Neural cell (in vitro differentiated cells): ENCODE measurements around the gene ANXA10. TPM values are rescaled to one million over a fixed set of nuclear protein-coding genes. Genes with fewer than 3 reads are reported as not detected.

Source experiments
- H2AFZ ChIP-seq: fragments of 200-600, 300-800 bp; sonication (generic), shearing (Covaris generic); 2 replicates; pipeline ENCODE4 v1.6.0; 2014; ENCODE audit warnings: low read depth, mild to moderate bottlenecking, antibody characterized with exemption, low read length, moderate library complexity
- H3F3A ChIP-seq: fragments of 200-600 bp; shearing (Covaris generic); 2 replicates; pipeline ENCODE4 v1.6.1; 2016; ENCODE audit warnings: mild to moderate bottlenecking, moderate library complexity, mixed read lengths, antibody characterized with exemption, low read length; ENCODE audit not compliant: insufficient read depth, poor library complexity, severe bottlenecking
- H3K27ac ChIP-seq: fragments of 200-600, 300-800 bp; sonication (generic), shearing (Covaris generic); 2 replicates; pipeline ENCODE4 v1.5.1; 2014; ENCODE audit warnings: mild to moderate bottlenecking, low read length, moderate library complexity
- H3K27me3 ChIP-seq: fragments of 300-800, 200-600 bp; sonication (generic), shearing (Covaris generic); 2 replicates; pipeline ENCODE4 v1.6.0; 2014; ENCODE audit warnings: mild to moderate bottlenecking, low read depth, low read length, moderate library complexity; ENCODE audit not compliant: insufficient read depth
- H3K36me3 ChIP-seq: fragments of 300-800, 200-600 bp; sonication (generic), shearing (Covaris generic); 2 replicates; pipeline ENCODE4 v1.5.1; 2014; ENCODE audit warnings: mild to moderate bottlenecking, antibody characterized with exemption, low read length, moderate library complexity; ENCODE audit not compliant: insufficient read depth
- H3K4me2 ChIP-seq: fragments of 300-800, 200-600 bp; sonication (generic), shearing (Covaris generic); 2 replicates; pipeline ENCODE4 v1.6.0; 2014; ENCODE audit warnings: mild to moderate bottlenecking, low read length
- H3K4me3 ChIP-seq: fragments of 300-800, 200-600 bp; sonication (generic), shearing (Covaris generic); 2 replicates; pipeline ENCODE4 v1.5.1; 2014; ENCODE audit warnings: mild to moderate bottlenecking, low read length, moderate library complexity
- H3K79me2 ChIP-seq: fragments of 200-600 bp; shearing (Covaris generic); replicated peaks from 2 replicates; pipeline ENCODE4 v1.6.0; 2014; ENCODE audit warnings: mild to moderate bottlenecking, low read length, moderate library complexity; ENCODE audit not compliant: insufficient read depth
- H3K9ac ChIP-seq: fragments of 300-800, 200-600 bp; sonication (generic), shearing (Covaris generic); 2 replicates; pipeline ENCODE4 v1.6.1; 2016; ENCODE audit warnings: mild to moderate bottlenecking, low read length, mixed read lengths
- H3K9me2 ChIP-seq: fragments of 200-600 bp; shearing (Covaris generic); 2 replicates; pipeline ENCODE4 v1.6.1; 2016; ENCODE audit warnings: mild to moderate bottlenecking, low read length, mixed read lengths; ENCODE audit not compliant: insufficient read depth
- H3K9me3 ChIP-seq: fragments of 200-600, 300-800 bp; sonication (generic), shearing (Covaris generic); 2 replicates; pipeline ENCODE4 v1.6.1; 2016; ENCODE audit warnings: mild to moderate bottlenecking, mixed run types, low read length, moderate library complexity, mixed read lengths
- H4K20me1 ChIP-seq: fragments of 200-600 bp; shearing (Covaris generic); 2 replicates; pipeline ENCODE4 v1.6.1; 2016; ENCODE audit warnings: mild to moderate bottlenecking, mixed run types; ENCODE audit not compliant: insufficient read depth
- CTCF ChIP-seq: fragments of 450-650 bp; IDR thresholded peaks from 2 replicates; pipeline ENCODE4 v1.5.1; 2014; ENCODE audit warnings: antibody characterized with exemption, mild to moderate bottlenecking, moderate library complexity; ENCODE audit not compliant: poor library complexity, severe bottlenecking
- EP300 ChIP-seq: fragments of 450-650 bp; conservative IDR thresholded peaks from 2 replicates; pipeline ENCODE4 v1.6.1; 2014; ENCODE audit warnings: antibody characterized with exemption, mild to moderate bottlenecking, moderate library complexity; ENCODE audit not compliant: poor library complexity, severe bottlenecking
- EZH2 ChIP-seq: fragments of 200-600, 300-800 bp; shearing (Covaris generic), sonication (generic); IDR thresholded peaks from 2 replicates; pipeline ENCODE4 v1.6.1; 2014; ENCODE audit warnings: antibody characterized with exemption, low read length, borderline replicate concordance, mild to moderate bottlenecking; ENCODE audit not compliant: insufficient read depth, poor library complexity, severe bottlenecking
- MXI1 ChIP-seq: fragments of 450-650 bp; conservative IDR thresholded peaks from 2 replicates; pipeline ENCODE4 v1.6.1; 2014; ENCODE audit warnings: antibody characterized with exemption, mild to moderate bottlenecking; ENCODE audit not compliant: poor library complexity, severe bottlenecking
- POLR2AphosphoS5 ChIP-seq: IDR thresholded peaks from 2 replicates; pipeline ENCODE4 v1.6.1; 2012
- RAD21 ChIP-seq: fragments of 450-650 bp; conservative IDR thresholded peaks from 2 replicates; pipeline ENCODE4 v1.6.1; 2014; ENCODE audit warnings: antibody characterized with exemption, mild to moderate bottlenecking, moderate library complexity
- REST ChIP-seq: IDR thresholded peaks from 2 replicates; pipeline ENCODE4 v1.6.1; 2012; ENCODE audit warnings: borderline replicate concordance
- SMC3 ChIP-seq: fragments of 450-650 bp; conservative IDR thresholded peaks from 2 replicates; pipeline ENCODE4 v1.6.1; 2014; ENCODE audit warnings: antibody characterized with exemption, mild to moderate bottlenecking, moderate library complexity; ENCODE audit not compliant: poor library complexity
- TAF1 ChIP-seq: IDR thresholded peaks from 2 replicates; pipeline ENCODE4 v1.6.1; 2012; ENCODE audit warnings: low read depth
- polyA plus RNA-seq: library from polyadenylated mRNA; depleted of rRNA; stranded (reverse); fragments of >200 nt; gene quantifications from 2 replicates; pipeline ENCODE4 v1.2.3, GENCODE V29; 2014

The ANXA10 gene
- polyA plus RNA-seq, 1 donor from 2014 or later = not detected

- Histone ChIP-seq H3K36me3 (no peaks in the 10 kb centered on the region), H2AFZ (no peak overlapping the region), H3K9me3 (no peaks in the 10 kb centered on the region), H3K4me2 (no peak overlapping the region), H3K27ac (no peak overlapping the region), H4K20me1 (no peaks in the 10 kb centered on the region), H3K27me3 (no peaks in the 10 kb centered on the region), H3K4me3 (no peak overlapping the region), H3K9ac (no peak overlapping the region), H3K9me2 (no peaks in the 10 kb centered on the region), H3K79me2 (no peaks in the 10 kb centered on the region), H3F3A (no peaks in the 10 kb centered on the region)
- TF ChIP-seq RAD21 (no peak), POLR2AphosphoS5 (no peak), SMC3 (no peak), EZH2 (no peak), TAF1 (no peak), CTCF (no peak), EP300 (no peak), REST (no peak)
Measured at GRCh38 chr4:168074861-168075260, 17.5 kb upstream of the ANXA10 start.

GRCh38 chr4:168076989-168077725 is 15.2 kb upstream of the ANXA10 start:
- no peaks in the 10 kb centered on the region for H3F3A ChIP-seq
- H3K27ac ChIP-seq = no peak overlapping the region
- no peak overlapping the region for H3K9ac ChIP-seq
- H3K79me2 ChIP-seq = no peaks in the 10 kb centered on the region
- H2AFZ ChIP-seq = no peak overlapping the region
- no peaks in the 10 kb centered on the region for H3K27me3 ChIP-seq
- no peaks in the 10 kb centered on the region for H4K20me1 ChIP-seq
- TF ChIP-seq MXI1 (no peak), REST (no peak), SMC3 (peak; percentile 88), EZH2 (no peak), TAF1 (no peak), POLR2AphosphoS5 (no peak), CTCF (peak; percentile 90), EP300 (no peak), RAD21 (peak; percentile 92)
- H3K4me2 ChIP-seq = no peak overlapping the region
- no peaks in the 10 kb centered on the region for H3K9me2 ChIP-seq
- no peaks in the 10 kb centered on the region for H3K9me3 ChIP-seq
- no peak overlapping the region for H3K4me3 ChIP-seq
- no peaks in the 10 kb centered on the region for H3K36me3 ChIP-seq
